ENCODE results near the gene NEK5.

DNA sequence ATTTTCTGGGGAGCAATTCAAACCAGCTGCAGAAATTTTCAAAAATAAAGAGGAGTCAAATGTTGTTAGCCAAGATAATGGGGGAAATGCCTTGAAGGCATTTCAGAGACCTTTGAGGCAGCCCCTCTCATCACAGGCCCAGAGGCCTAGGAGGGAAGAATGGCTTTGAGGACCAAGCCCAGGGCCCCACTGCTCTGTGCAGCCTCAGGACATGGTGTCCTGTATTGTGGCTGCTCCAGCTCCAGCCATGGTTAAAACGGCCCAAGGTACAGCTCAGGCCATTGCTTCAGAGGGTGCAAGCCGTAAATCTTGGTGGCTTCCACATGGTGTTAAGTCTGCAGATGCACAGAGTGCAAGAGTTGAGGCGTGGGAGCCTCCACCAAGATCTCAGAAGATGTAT is 32.1 kb downstream of the NEK5 start:
- TF ChIP-seq, protein P1, sequence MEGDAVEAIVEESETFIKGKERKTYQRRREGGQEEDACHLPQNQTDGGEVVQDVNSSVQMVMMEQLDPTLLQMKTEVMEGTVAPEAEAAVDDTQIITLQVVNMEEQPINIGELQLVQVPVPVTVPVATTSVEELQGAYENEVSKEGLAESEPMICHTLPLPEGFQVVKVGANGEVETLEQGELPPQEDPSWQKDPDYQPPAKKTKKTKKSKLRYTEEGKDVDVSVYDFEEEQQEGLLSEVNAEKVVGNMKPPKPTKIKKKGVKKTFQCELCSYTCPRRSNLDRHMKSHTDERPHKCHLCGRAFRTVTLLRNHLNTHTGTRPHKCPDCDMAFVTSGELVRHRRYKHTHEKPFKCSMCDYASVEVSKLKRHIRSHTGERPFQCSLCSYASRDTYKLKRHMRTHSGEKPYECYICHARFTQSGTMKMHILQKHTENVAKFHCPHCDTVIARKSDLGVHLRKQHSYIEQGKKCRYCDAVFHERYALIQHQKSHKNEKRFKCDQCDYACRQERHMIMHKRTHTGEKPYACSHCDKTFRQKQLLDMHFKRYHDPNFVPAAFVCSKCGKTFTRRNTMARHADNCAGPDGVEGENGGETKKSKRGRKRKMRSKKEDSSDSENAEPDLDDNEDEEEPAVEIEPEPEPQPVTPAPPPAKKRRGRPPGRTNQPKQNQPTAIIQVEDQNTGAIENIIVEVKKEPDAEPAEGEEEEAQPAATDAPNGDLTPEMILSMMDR (IDR thresholded peaks at IDR 0.05) = no peak
- no peak for TF ChIP-seq ZFX (IDR thresholded peaks at IDR 0.05; ENCODE audit: borderline replicate concordance)

Data from 22Rv1 (cell line).